ENCODE results near the gene COL1A1. TPM values are rescaled to one million over a fixed set of nuclear protein-coding genes. Genes with fewer than 3 reads are reported as not detected.

The COL1A1 gene
- total and polyA plus RNA-seq, 2 of the 13 experiments (the other 11 are each of a cell fraction or from before 2014, with no cell fraction given), result 0.05 TPM; not detected in 1

DNA sequence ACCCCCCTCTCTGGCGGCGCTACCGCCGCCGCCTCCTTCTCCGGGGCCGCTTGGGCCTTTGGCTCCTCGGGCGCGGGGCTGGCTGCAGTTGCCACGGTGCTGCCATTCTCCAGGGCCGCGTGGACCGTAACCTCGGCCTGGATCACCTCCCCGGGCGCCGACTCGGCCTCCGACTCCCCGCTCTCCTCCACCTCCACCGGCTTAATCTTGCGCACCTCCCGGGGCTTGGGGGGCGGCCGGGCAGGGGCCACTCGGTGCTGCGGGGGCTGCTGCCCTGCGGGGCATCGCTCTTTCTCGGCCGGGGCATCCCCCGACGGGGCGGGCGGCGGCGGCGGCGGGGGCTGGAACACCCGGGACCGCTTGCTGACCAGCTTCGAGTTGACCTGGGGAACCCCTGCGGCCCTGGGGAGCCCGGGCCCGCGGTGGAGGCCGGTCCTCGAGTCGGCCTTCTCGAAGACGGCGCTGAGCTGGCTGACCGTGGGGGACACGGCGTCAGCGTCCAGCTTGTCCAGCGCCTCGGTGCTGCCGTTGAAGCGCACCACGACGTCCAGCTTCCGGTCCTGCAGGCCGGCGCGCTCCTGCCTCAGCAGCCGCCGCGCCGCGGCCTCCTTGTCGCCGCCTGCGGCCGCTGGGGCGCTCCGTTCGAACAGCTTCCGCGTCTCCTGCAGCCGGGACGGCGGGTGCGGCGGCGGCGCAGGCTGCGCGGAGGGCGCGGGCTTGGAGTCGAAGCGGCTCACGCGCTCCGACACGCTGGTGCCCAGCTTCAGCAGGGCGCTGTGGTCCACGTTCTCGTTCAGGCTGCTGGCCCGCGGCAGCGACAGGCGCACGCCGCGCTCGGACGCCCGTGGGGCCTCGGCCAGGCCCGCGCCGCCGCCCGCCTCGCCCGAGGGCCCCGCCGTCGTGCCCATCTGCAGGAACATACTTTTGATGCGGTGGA lies 51.7 kb downstream of the COL1A1 start (continued):
- TF ChIP-seq ZNF615 (CRISPR knock-in tag; IDR thresholded peaks at IDR 0.05; ENCODE audit: borderline replicate concordance), result no peak
- no peak for TF ChIP-seq ZNF644 (CRISPR knock-in tag; IDR thresholded peaks at IDR 0.05; ENCODE audit: low read depth)
- 0 out of 2 replicates have a peak, but pooled peaks have one; percentile 15 for TF ChIP-seq ZBTB42 (CRISPR knock-in tag; IDR thresholded peaks at IDR 0.05)
- TF ChIP-seq RBM39 (IDR thresholded peaks at IDR 0.05; ENCODE audit: low read depth, low read length, poor library complexity, severe bottlenecking), result peak; percentile 81
- no peak for TF ChIP-seq ZNF160 (CRISPR knock-in tag; IDR thresholded peaks at IDR 0.05)
- TF ChIP-seq, protein P1, sequence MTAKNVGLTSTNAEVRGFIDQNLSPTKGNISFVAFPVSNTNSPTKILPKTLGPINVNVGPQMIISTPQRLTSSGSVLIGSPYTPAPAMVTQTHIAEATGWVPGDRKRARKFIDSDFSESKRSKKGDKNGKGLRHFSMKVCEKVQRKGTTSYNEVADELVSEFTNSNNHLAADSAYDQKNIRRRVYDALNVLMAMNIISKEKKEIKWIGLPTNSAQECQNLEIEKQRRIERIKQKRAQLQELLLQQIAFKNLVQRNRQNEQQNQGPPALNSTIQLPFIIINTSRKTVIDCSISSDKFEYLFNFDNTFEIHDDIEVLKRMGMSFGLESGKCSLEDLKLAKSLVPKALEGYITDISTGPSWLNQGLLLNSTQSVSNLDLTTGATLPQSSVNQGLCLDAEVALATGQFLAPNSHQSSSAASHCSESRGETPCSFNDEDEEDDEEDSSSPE (CRISPR knock-in tag; IDR thresholded peaks at IDR 0.05), result peak; percentile 71
- TF ChIP-seq ZNF747 (CRISPR knock-in tag; IDR thresholded peaks at IDR 0.05; ENCODE audit: borderline replicate concordance), result no peak
- TF ChIP-seq, protein P2, sequence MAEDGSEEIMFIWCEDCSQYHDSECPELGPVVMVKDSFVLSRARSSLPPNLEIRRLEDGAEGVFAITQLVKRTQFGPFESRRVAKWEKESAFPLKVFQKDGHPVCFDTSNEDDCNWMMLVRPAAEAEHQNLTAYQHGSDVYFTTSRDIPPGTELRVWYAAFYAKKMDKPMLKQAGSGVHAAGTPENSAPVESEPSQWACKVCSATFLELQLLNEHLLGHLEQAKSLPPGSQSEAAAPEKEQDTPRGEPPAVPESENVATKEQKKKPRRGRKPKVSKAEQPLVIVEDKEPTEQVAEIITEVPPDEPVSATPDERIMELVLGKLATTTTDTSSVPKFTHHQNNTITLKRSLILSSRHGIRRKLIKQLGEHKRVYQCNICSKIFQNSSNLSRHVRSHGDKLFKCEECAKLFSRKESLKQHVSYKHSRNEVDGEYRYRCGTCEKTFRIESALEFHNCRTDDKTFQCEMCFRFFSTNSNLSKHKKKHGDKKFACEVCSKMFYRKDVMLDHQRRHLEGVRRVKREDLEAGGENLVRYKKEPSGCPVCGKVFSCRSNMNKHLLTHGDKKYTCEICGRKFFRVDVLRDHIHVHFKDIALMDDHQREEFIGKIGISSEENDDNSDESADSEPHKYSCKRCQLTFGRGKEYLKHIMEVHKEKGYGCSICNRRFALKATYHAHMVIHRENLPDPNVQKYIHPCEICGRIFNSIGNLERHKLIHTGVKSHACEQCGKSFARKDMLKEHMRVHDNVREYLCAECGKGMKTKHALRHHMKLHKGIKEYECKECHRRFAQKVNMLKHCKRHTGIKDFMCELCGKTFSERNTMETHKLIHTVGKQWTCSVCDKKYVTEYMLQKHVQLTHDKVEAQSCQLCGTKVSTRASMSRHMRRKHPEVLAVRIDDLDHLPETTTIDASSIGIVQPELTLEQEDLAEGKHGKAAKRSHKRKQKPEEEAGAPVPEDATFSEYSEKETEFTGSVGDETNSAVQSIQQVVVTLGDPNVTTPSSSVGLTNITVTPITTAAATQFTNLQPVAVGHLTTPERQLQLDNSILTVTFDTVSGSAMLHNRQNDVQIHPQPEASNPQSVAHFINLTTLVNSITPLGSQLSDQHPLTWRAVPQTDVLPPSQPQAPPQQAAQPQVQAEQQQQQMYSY (CRISPR knock-in tag; IDR thresholded peaks at IDR 0.05), result no peak
- peak; percentile 29; the same call in 1 of the 2 replicates for TF ChIP-seq JDP2 (CRISPR knock-in tag; IDR thresholded peaks at IDR 0.05; ENCODE audit: borderline replicate concordance)
- TF ChIP-seq HOXA5 (CRISPR knock-in tag; IDR thresholded peaks at IDR 0.05), result no peak
- TF ChIP-seq SMAD1 (CRISPR knock-in tag; IDR thresholded peaks at IDR 0.05; ENCODE audit: borderline replicate concordance, low read depth), result 0 out of 2 replicates have a peak, but pooled peaks have one; percentile 14
- TF ChIP-seq KDM5B (CRISPR knock-in tag; IDR thresholded peaks at IDR 0.05; ENCODE audit: borderline replicate concordance), result peak; percentile 80; the same call in 1 of the 2 replicates
- TF ChIP-seq, protein P3, sequence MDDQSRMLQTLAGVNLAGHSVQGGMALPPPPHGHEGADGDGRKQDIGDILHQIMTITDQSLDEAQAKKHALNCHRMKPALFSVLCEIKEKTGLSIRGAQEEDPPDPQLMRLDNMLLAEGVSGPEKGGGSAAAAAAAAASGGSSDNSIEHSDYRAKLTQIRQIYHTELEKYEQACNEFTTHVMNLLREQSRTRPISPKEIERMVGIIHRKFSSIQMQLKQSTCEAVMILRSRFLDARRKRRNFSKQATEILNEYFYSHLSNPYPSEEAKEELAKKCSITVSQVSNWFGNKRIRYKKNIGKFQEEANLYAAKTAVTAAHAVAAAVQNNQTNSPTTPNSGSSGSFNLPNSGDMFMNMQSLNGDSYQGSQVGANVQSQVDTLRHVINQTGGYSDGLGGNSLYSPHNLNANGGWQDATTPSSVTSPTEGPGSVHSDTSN (CRISPR knock-in tag; IDR thresholded peaks at IDR 0.05; ENCODE audit: borderline replicate concordance), result no peak
- no peak for TF ChIP-seq ATM (IDR thresholded peaks at IDR 0.05; ENCODE audit: borderline replicate concordance)
- no peak for TF ChIP-seq KAT2B (IDR thresholded peaks at IDR 0.05; ENCODE audit: borderline replicate concordance, low read depth, low read length)
- TF ChIP-seq HNRNPK (IDR thresholded peaks at IDR 0.05; ENCODE audit: low read depth, low read length, poor library complexity, severe bottlenecking), result no peak
- TF ChIP-seq AGO2 (optimal IDR thresholded peaks at IDR 0.05; ENCODE audit: low read depth, low read length), result peak; percentile 14
- TF ChIP-seq U2AF2 (IDR thresholded peaks at IDR 0.05; ENCODE audit: low read depth, low read length), result no peak
- no peak for TF ChIP-seq MAFK (conservative IDR thresholded peaks at IDR 0.05 in 1 of 2, IDR thresholded peaks at IDR 0.05 in 1 of 2; ENCODE audit: low read length in 2 of 2)
- no peak; the same call in 1 of the 2 replicates for TF ChIP-seq PHF21A (CRISPR knock-in tag; IDR thresholded peaks at IDR 0.05)
- peak; percentile 17; the same call in 1 of the 2 replicates for TF ChIP-seq JUND (CRISPR knock-in tag; IDR thresholded peaks at IDR 0.05)
- TF ChIP-seq ZKSCAN1 (IDR thresholded peaks at IDR 0.05; ENCODE audit: low read length), result no peak
- TF ChIP-seq RFXANK (CRISPR knock-in tag; IDR thresholded peaks at IDR 0.05), result no peak
- TF ChIP-seq RFX1 (IDR thresholded peaks at IDR 0.05), result no peak
